ENCODE measurements around the gene PARD3B. TPM values are rescaled to one million over a fixed set of nuclear protein-coding genes. Genes with fewer than 3 reads are reported as not detected.

PARD3B gene
- total RNA-seq, 4 donors from 2014 or later: 21.8 to 85.6 (median 36.1) TPM

GRCh38 chr2:204972606-204973336 is 427.5 kb downstream of the PARD3B start:
- no peak overlapping the region for H3K4me3 ChIP-seq
- H3K4me1 ChIP-seq: no peaks in the 10 kb centered on the region
- intact Hi-C loops (cut with DNase I; ENCODE audit: low total_unique reads): no loop called here
- H3K36me3 ChIP-seq: no peaks in the 10 kb centered on the region
- no peaks in the 10 kb centered on the region for H3K9me3 ChIP-seq
- no peak for DNase-seq
- H3K27ac ChIP-seq: no peak overlapping the region
- H3K27me3 ChIP-seq: no peaks in the 10 kb centered on the region
- TF ChIP-seq POLR2A (IDR thresholded peaks at IDR 0.05): no peak
- TF ChIP-seq, protein P1, sequence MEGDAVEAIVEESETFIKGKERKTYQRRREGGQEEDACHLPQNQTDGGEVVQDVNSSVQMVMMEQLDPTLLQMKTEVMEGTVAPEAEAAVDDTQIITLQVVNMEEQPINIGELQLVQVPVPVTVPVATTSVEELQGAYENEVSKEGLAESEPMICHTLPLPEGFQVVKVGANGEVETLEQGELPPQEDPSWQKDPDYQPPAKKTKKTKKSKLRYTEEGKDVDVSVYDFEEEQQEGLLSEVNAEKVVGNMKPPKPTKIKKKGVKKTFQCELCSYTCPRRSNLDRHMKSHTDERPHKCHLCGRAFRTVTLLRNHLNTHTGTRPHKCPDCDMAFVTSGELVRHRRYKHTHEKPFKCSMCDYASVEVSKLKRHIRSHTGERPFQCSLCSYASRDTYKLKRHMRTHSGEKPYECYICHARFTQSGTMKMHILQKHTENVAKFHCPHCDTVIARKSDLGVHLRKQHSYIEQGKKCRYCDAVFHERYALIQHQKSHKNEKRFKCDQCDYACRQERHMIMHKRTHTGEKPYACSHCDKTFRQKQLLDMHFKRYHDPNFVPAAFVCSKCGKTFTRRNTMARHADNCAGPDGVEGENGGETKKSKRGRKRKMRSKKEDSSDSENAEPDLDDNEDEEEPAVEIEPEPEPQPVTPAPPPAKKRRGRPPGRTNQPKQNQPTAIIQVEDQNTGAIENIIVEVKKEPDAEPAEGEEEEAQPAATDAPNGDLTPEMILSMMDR (IDR thresholded peaks at IDR 0.05): no peak

DNA sequence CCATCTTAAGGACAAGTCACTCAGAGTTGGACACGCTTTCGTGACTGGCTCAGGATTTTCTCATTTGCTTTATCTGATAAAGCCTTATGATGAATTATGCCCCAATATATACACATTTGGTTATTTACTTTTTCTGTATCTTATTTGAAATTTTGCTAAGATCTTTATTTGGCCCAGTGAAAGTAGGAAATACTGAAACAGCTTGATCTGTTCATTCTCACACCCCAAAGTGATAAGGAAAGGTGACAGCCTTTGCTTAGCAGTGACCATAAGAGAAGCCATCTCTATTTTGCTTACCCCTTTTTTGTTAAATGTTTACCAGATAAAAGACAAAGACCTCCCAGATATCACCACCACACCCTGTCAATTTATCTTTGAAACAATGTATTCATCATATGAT is 428.3 kb downstream of the PARD3B start:
- Histone ChIP-seq H3K9me3 (no peaks in the 10 kb centered on the region), H3K4me3 (no peak overlapping the region), H3K36me3 (no peaks in the 10 kb centered on the region), H3K4me1 (no peaks in the 10 kb centered on the region), H3K27me3 (no peaks in the 10 kb centered on the region), H3K27ac (no peak overlapping the region)
- DNase-seq: no peak
- intact Hi-C loops (cut with DNase I; ENCODE audit: low total_unique reads): no loop called here
- TF ChIP-seq POLR2A (IDR thresholded peaks at IDR 0.05): no peak
- TF ChIP-seq, protein P1 (IDR thresholded peaks at IDR 0.05): no peak

GRCh38 chr2:204974487-204974886 is 429.2 kb downstream of the PARD3B start:
- intact Hi-C loops (cut with DNase I; ENCODE audit: low total_unique reads): no loop called here
- Histone ChIP-seq H3K9me3 (no peaks in the 10 kb centered on the region), H3K36me3 (no peaks in the 10 kb centered on the region), H3K4me3 (no peak overlapping the region), H3K27ac (no peak overlapping the region), H3K27me3 (no peaks in the 10 kb centered on the region), H3K4me1 (no peaks in the 10 kb centered on the region)
- DNase-seq: no peak
- no peak for TF ChIP-seq POLR2A (IDR thresholded peaks at IDR 0.05)
- TF ChIP-seq, protein P1 (IDR thresholded peaks at IDR 0.05): no peak

- no peaks in the 10 kb centered on the region for H3K9me3 ChIP-seq
- no peak overlapping the region for H3K27ac ChIP-seq
- no peaks in the 10 kb centered on the region for H3K27me3 ChIP-seq
- no peak for TF ChIP-seq POLR2A (IDR thresholded peaks at IDR 0.05)
- TF ChIP-seq, protein P1 (IDR thresholded peaks at IDR 0.05): no peak
- H3K36me3 ChIP-seq: no peaks in the 10 kb centered on the region
- intact Hi-C loops (cut with DNase I; ENCODE audit: low total_unique reads): no loop called here
- DNase-seq: no peak
- no peak overlapping the region for H3K4me3 ChIP-seq
- no peaks in the 10 kb centered on the region for H3K4me1 ChIP-seq
These were observed 432.6 kb downstream of the PARD3B start for GRCh38 chr2:204977914-204978313.

DNA sequence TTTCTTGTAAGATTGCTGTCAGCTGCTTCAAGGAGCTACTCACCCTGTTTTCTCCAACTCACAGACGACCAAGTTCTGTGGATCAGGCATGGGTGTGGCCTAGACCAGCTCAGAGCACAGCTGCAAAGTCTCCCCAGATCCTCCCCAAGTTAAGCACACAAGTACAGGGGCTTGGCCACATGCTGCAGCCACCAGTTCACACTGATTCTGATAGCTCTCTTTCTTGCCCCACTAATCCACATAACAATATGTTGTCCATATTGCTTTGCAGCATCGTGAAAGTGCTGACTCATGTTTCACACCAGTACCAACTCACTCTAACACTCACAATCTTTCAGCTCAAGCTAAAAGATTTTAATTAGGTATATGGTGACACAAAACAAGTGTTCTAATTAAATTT is 437.0 kb downstream of the PARD3B start:
- Histone ChIP-seq H3K4me3 (no peak overlapping the region), H3K27ac (no peak overlapping the region), H3K27me3 (no peaks in the 10 kb centered on the region), H3K4me1 (no peaks in the 10 kb centered on the region), H3K9me3 (no peaks in the 10 kb centered on the region), H3K36me3 (no peaks in the 10 kb centered on the region)
- intact Hi-C loops (cut with DNase I; ENCODE audit: low total_unique reads): no loop called here
- TF ChIP-seq POLR2A (IDR thresholded peaks at IDR 0.05): no peak
- TF ChIP-seq, protein P1 (IDR thresholded peaks at IDR 0.05): no peak
- no peak for DNase-seq
